Uterus (tissue), 2 donors: ENCODE data around the gene HSF5.

Source experiments
- POLR2A ChIP-seq, 2 donors: fragments of 450-650 bp; IDR thresholded peaks; one replicate each; pipeline ENCODE4 v1.6.1; 2016; ENCODE audit warnings: antibody characterized with exemption in 2 of 2, mild to moderate bottlenecking in 1 of 2, moderate library complexity in 1 of 2
- TF ChIP-seq, protein P1 (sequence below), 4 experiments: fragments of 200-600 bp in 2 of 4; fragments of 450-650 bp in 2 of 4; sonication (generic) in 2 of 4; IDR thresholded peaks; one replicate each; pipeline ENCODE4 v1.5.1; 2016 to 2019; ENCODE audit warnings: antibody characterized with exemption in 4 of 4, mild to moderate bottlenecking in 2 of 4, moderate library complexity in 1 of 4

GRCh38 chr17:58376472-58377000 is 111.7 kb downstream of the HSF5 start:
- TF ChIP-seq, protein P1, sequence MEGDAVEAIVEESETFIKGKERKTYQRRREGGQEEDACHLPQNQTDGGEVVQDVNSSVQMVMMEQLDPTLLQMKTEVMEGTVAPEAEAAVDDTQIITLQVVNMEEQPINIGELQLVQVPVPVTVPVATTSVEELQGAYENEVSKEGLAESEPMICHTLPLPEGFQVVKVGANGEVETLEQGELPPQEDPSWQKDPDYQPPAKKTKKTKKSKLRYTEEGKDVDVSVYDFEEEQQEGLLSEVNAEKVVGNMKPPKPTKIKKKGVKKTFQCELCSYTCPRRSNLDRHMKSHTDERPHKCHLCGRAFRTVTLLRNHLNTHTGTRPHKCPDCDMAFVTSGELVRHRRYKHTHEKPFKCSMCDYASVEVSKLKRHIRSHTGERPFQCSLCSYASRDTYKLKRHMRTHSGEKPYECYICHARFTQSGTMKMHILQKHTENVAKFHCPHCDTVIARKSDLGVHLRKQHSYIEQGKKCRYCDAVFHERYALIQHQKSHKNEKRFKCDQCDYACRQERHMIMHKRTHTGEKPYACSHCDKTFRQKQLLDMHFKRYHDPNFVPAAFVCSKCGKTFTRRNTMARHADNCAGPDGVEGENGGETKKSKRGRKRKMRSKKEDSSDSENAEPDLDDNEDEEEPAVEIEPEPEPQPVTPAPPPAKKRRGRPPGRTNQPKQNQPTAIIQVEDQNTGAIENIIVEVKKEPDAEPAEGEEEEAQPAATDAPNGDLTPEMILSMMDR (IDR thresholded peaks at IDR 0.05): no peak
- TF ChIP-seq POLR2A (IDR thresholded peaks at IDR 0.05): no peak
